GM12891 (cell line): Measurements from ENCODE around the gene SUZ12.

ENCODE experiments used
- PAX5 ChIP-seq: IDR thresholded peaks from 2 replicates; pipeline ENCODE4 v1.6.1; 2011; ENCODE audit warnings: low read length, moderate library complexity, mild to moderate bottlenecking; ENCODE audit not compliant: insufficient read depth, severe bottlenecking
- POLR2A ChIP-seq: IDR thresholded peaks from 2 replicates; pipeline ENCODE4 v1.6.1; 2011; ENCODE audit warnings: low read depth, low read length, control low read depth
- POLR2AphosphoS5 ChIP-seq: IDR thresholded peaks from 2 replicates; pipeline ENCODE4 v1.6.1; 2011; ENCODE audit warnings: low read depth, low read length, control low read depth

DNA sequence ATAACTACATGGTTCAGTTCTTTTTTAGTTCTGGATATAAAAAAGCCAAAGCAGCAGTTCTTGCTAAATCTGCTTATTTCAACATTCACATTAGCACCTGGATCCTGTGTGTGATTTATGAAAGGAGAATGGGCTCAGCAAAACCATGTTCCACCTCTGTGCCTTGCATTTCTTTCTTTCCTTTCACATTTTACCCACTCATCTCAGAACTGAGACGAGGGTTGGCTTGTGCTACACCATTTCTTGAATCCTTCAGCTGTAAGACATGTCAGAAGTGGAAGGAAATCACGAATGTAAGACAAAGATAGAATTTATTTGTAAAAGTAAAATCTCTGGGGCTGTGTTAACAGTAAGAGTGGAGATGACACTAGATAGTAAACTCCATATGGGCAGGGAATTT, 34.1 kb upstream of the SUZ12 start:
- TF ChIP-seq POLR2A (no peak), POLR2AphosphoS5 (no peak), PAX5 (peak; percentile 49)
